Measurements from ENCODE around the gene FAM3B.

Gene FAM3B

DNA sequence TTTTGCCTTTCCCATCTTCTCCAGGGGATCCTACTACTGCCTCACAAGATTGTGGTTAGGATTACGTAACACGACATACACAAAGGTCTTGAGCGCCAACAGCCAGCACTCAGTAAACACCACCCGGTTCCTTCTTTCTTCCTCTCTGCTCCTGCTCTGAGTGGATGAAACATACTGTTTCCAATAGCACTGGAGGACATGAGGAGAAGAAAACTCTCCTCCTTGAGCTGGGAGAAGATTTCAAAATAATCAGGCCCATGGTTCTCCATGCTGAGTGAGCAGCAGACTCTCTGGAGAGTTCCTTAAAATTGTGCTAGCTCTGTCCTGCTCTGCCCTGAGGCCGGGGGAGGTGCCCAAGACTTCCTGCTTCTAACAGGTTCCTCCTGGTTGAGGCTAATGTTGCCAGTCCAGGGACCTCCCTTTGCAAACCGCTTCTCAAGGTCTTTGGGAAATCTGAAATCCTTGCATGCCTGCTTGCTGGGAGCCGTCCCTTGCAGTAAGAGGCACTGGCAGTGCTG lies 80.0 kb downstream of the FAM3B start:
- no peak for DNase-seq (ENCODE audit: low spot score)

DNA sequence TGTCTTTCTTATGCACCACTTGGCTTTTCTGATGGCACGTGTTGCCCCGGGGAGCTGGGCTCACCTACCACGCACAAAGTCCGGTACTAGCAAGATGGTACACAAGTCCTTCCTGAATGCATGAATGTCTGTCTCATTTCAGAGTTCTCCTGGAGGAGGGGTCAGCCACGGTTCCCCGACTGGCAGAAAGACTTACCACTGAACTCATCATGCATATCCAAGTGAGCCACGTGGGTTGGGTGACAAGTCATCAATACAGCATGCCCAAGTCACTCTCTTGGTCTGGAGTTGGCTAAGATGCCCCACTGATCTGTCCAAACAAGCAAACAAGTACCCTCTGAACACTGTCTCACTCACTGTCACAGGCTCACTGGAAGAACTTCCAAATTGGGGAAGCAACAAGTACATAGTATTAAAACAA lies 80.9 kb downstream of the FAM3B start:
- no peak for DNase-seq (ENCODE audit: low spot score)
- in situ Hi-C loops (cut with MboI; ENCODE audit: low pct_unique_long_range_greater_than_20kb, low sequenced_read_pairs, unreplicated experiment): no loop called here
- TF ChIP-seq, protein P1, sequence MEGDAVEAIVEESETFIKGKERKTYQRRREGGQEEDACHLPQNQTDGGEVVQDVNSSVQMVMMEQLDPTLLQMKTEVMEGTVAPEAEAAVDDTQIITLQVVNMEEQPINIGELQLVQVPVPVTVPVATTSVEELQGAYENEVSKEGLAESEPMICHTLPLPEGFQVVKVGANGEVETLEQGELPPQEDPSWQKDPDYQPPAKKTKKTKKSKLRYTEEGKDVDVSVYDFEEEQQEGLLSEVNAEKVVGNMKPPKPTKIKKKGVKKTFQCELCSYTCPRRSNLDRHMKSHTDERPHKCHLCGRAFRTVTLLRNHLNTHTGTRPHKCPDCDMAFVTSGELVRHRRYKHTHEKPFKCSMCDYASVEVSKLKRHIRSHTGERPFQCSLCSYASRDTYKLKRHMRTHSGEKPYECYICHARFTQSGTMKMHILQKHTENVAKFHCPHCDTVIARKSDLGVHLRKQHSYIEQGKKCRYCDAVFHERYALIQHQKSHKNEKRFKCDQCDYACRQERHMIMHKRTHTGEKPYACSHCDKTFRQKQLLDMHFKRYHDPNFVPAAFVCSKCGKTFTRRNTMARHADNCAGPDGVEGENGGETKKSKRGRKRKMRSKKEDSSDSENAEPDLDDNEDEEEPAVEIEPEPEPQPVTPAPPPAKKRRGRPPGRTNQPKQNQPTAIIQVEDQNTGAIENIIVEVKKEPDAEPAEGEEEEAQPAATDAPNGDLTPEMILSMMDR (IDR thresholded peaks at IDR 0.05; ENCODE audit: extremely low read depth, insufficient read depth, missing control alignments): no peak

More for the DNA sequence above, 80.0 kb downstream of the FAM3B start:
- in situ Hi-C loops (cut with MboI; ENCODE audit: low pct_unique_long_range_greater_than_20kb, low sequenced_read_pairs, unreplicated experiment): no loop called here
- TF ChIP-seq, protein P1 (IDR thresholded peaks at IDR 0.05; ENCODE audit: extremely low read depth, insufficient read depth, missing control alignments): no peak

DNA sequence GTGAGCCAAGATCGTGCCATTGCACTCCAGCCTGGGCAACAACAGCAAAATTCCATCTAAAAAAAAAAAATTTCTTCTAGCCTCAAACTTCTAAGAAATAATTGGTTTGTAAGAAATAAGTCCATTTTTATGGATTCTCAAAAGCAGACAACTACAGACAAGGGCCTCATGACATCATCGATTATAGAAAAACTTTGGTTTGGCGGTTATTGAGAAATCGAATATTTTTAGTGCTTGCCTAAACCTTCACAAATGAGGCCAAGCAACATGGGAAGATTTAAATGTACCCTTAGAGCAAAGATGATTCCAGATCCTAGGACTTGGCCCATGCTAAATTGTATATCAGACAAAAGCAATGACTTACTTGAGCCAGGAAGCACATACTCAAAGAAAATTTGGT lies 81.7 kb downstream of the FAM3B start:
- no peak for DNase-seq (ENCODE audit: low spot score)
- in situ Hi-C loops (cut with MboI; ENCODE audit: low pct_unique_long_range_greater_than_20kb, low sequenced_read_pairs, unreplicated experiment): no loop called here
- TF ChIP-seq, protein P1 (IDR thresholded peaks at IDR 0.05; ENCODE audit: extremely low read depth, insufficient read depth, missing control alignments): no peak

DNA sequence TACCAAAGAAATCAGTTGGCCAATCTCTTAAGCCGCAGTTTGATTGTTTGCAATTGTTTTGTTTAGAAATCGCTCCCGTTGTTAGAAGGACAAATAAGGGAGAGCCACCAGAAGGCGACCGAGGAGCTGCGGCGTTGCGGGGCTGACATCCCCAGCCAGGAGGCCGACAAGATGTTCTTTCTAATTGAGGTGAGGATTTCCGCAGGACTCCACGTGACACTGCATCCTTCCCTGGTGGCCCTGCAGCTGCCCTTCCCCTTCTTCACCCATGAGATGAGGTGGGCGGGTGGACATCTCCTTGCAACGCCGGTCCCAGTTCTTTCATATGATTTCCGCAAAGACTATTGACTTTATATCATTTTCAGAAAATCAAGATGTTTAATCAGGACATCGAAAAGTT lies 82.2 kb downstream of the FAM3B start:
- in situ Hi-C loops (cut with MboI; ENCODE audit: low pct_unique_long_range_greater_than_20kb, low sequenced_read_pairs, unreplicated experiment): no loop called here
- TF ChIP-seq, protein P1 (IDR thresholded peaks at IDR 0.05; ENCODE audit: extremely low read depth, insufficient read depth, missing control alignments): no peak
- no peak for DNase-seq (ENCODE audit: low spot score)

DNA sequence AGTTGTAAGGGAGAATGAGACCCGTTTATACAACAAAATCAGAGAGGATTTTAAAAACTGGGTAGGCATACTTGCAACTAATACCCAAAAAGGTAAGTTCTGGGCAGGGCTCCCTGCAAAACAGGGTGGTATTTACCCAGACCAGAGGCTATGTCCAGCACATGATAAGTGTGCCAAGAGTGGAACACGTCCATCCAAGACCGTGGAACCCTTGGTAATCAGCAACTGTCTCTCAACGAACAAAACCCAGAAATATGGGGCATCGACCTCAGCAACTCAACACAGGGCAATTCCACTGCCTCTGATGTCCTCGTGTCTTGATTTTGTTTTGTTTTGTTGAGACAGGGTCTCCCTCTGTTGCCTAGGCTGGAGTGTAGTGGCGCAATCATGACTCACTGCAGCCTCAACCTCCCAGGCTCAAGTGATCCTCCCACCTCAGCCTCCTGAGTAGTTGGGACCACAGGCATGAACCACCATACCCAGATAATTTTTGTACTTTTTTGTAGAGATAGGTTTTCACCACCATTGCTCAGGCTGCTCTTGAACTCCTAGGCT lies 82.7 kb downstream of the FAM3B start:
- in situ Hi-C loops (cut with MboI; ENCODE audit: low pct_unique_long_range_greater_than_20kb, low sequenced_read_pairs, unreplicated experiment): no loop called here
- TF ChIP-seq, protein P1 (IDR thresholded peaks at IDR 0.05; ENCODE audit: extremely low read depth, insufficient read depth, missing control alignments): no peak
- DNase-seq (ENCODE audit: low spot score): no peak

DNA sequence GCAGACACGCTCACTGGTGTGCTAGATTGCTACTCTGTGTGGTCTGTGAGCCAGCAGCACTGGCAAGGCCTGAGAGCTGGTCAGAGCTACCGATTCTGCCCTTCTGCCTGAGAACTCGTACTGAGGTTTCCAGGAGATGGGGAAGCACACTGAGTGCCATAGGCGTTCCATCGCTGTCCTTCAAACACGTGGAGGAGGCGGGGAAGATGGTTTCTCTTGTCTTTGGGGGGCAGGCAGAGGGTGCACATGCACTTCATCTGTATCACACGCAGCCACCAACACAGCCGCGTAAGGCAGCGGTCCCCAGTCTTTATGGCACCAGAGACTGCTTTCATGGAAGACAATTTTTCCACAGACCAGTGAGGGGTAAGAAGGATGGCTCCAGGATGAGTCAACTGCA lies 85.6 kb downstream of the FAM3B start:
- no peak for DNase-seq (ENCODE audit: low spot score)
- in situ Hi-C loops (cut with MboI; ENCODE audit: low pct_unique_long_range_greater_than_20kb, low sequenced_read_pairs, unreplicated experiment): no loop called here
- TF ChIP-seq, protein P1 (IDR thresholded peaks at IDR 0.05; ENCODE audit: extremely low read depth, insufficient read depth, missing control alignments): no peak

All from GM13977 (cell line).